Measurements from ENCODE around the gene EIF4H. TPM values are rescaled to one million over a fixed set of nuclear protein-coding genes. Genes with fewer than 3 reads are reported as not detected.

Gene EIF4H
- total and polyA plus RNA-seq, 9 of the 15 experiments (the other 6 are each of a cell fraction or from before 2014, with no cell fraction given): 11.0 to 435 (median 319) TPM

- Histone ChIP-seq H4K20me1 (replicated peaks; ENCODE audit: control insufficient read depth, insufficient read depth, low read length) (no peaks in the 10 kb centered on the region), H3K4me3 (no peak overlapping the region), H3K27ac (ENCODE audit: extremely low read depth, low read depth, low read length) (no peak overlapping the region), H3K27me3 (ENCODE audit: control insufficient read depth in 2 of 2, insufficient read depth in 2 of 2, low read length in 2 of 2) (no peaks in the 10 kb centered on the region), H3K4me1 (replicated peaks in 1 of 2; ENCODE audit: control insufficient read depth in 2 of 2, insufficient read depth in 2 of 2, low read length in 2 of 2) (no peaks in the 10 kb centered on the region; a peak in 3 of 5 replicates), H3K9ac (ENCODE audit: insufficient read depth in 1 of 2, low read depth in 2 of 2, low read length in 2 of 2) (no peak overlapping the region), H3K9me1 (ENCODE audit: control insufficient read depth, insufficient read depth, low read length) (no peaks in the 10 kb centered on the region), H3K9me3 (replicated peaks; ENCODE audit: control insufficient read depth, insufficient read depth, low read depth, low read length) (no peaks in the 10 kb centered on the region), H3K36me3 (ENCODE audit: control insufficient read depth, insufficient read depth, low read length) (no peaks in the 10 kb centered on the region), H3K4me2 (ENCODE audit: insufficient read depth, low read length) (no peak overlapping the region), H2AFZ (ENCODE audit: low read depth, low read length) (no peak overlapping the region), H3K79me2 (ENCODE audit: control insufficient read depth, insufficient read depth, low read length) (no peaks in the 10 kb centered on the region)
- BruUV-seq (replicated peaks): no TSS peak
- in situ Hi-C loops (cut with MboI) (no loop called here), intact Hi-C loops (cut with micrococcal nuclease) (no loop called here)
- no peak for FAIRE-seq
- WGBS (ENCODE audit: insufficient coverage, low coverage, missing lambda C conversion rate): 44% methylated on average over 16 of the region's 16 CpGs
- no peak for ATAC-seq
- ChIA-PET POLR2A (interaction anchor here (0.6 to 1.7 kb wide), 4 partner anchors 8 to 486 kb away, joined by 3 to 4 read pairs (median 4); no protein-coding TSS in a partner anchor), CTCF (ENCODE audit: low intra/inter-chr PET ratio) (no interaction called here)
- TF ChIP-seq PCBP1 (IDR thresholded peaks at IDR 0.05; ENCODE audit: low read depth, low read length, poor library complexity, severe bottlenecking) (no peak), E2F3 (CRISPR knock-in tag; IDR thresholded peaks at IDR 0.05) (no peak), MECOM (CRISPR knock-in tag; IDR thresholded peaks at IDR 0.05) (no peak)
- no peak for DNase-seq (ENCODE audit: extremely low read depth in 1 of 4, low spot score in 3 of 4)
Observed at GRCh38 chr7:74138945-74139843, 35.0 kb upstream of the EIF4H start.

- intact Hi-C loops (cut with micrococcal nuclease): no loop called here
- ATAC-seq: no peak
- POLR2A ChIA-PET: interaction anchor here (1.1 kb wide), 1 partner anchor 36 kb away, joined by 3 read pairs; no protein-coding TSS in a partner anchor
- Histone ChIP-seq H3K27ac (ENCODE audit: extremely low read depth, low read depth, low read length) (no peak overlapping the region), H3K9ac (ENCODE audit: insufficient read depth in 1 of 2, low read depth in 2 of 2, low read length in 2 of 2) (no peak overlapping the region), H3K9me3 (replicated peaks; ENCODE audit: control insufficient read depth, insufficient read depth, low read depth, low read length) (peaks cover 4% of the 10 kb centered on the region; the same call in 1 of the 2 replicates), H3K79me2 (ENCODE audit: control insufficient read depth, insufficient read depth, low read length) (no peaks in the 10 kb centered on the region), H3K4me1 (replicated peaks in 1 of 2; ENCODE audit: control insufficient read depth in 2 of 2, insufficient read depth in 2 of 2, low read length in 2 of 2) (no peaks in the 10 kb centered on the region; a peak in 2 of 5 replicates), H3K4me3 (no peak overlapping the region), H3K36me3 (ENCODE audit: control insufficient read depth, insufficient read depth, low read length) (no peaks in the 10 kb centered on the region), H3K9me1 (ENCODE audit: control insufficient read depth, insufficient read depth, low read length) (no peaks in the 10 kb centered on the region), H2AFZ (ENCODE audit: low read depth, low read length) (no peak overlapping the region), H3K27me3 (ENCODE audit: control insufficient read depth in 2 of 2, insufficient read depth in 2 of 2, low read length in 2 of 2) (no peaks in the 10 kb centered on the region), H3K4me2 (ENCODE audit: insufficient read depth, low read length) (no peak overlapping the region), H4K20me1 (replicated peaks; ENCODE audit: control insufficient read depth, insufficient read depth, low read length) (no peaks in the 10 kb centered on the region)
- in situ Hi-C loops (cut with MboI): no loop called here
- BruUV-seq (replicated peaks): no TSS peak
- CTCF ChIA-PET (ENCODE audit: low intra/inter-chr PET ratio): no interaction called here
- 0% methylated on average over 1 of the region's 1 CpG for WGBS (ENCODE audit: insufficient coverage, low coverage, missing lambda C conversion rate)
- DNase-seq (ENCODE audit: extremely low read depth in 1 of 4, low spot score in 3 of 4): no peak
- FAIRE-seq: no peak
- TF ChIP-seq ZNF197 (CRISPR knock-in tag; IDR thresholded peaks at IDR 0.05; ENCODE audit: low read depth) (no peak), FOXM1 (IDR thresholded peaks at IDR 0.05; ENCODE audit: low read depth) (no peak), FOXM1 (CRISPR knock-in tag; IDR thresholded peaks at IDR 0.05; ENCODE audit: low read depth) (no peak), SMARCA4 (IDR thresholded peaks at IDR 0.05) (no peak), ADNP (tag; IDR thresholded peaks at IDR 0.05) (no peak), ZNF445 (CRISPR knock-in tag; IDR thresholded peaks at IDR 0.05; ENCODE audit: low read depth) (no peak), MIER1 (IDR thresholded peaks at IDR 0.05; ENCODE audit: low read depth) (no peak), CBX2 (IDR thresholded peaks at IDR 0.05; ENCODE audit: insufficient read depth, low read length, poor library complexity, severe bottlenecking) (no peak), CREM (IDR thresholded peaks at IDR 0.05; ENCODE audit: low read depth) (no peak)
- TF ChIP-seq, protein P1, sequence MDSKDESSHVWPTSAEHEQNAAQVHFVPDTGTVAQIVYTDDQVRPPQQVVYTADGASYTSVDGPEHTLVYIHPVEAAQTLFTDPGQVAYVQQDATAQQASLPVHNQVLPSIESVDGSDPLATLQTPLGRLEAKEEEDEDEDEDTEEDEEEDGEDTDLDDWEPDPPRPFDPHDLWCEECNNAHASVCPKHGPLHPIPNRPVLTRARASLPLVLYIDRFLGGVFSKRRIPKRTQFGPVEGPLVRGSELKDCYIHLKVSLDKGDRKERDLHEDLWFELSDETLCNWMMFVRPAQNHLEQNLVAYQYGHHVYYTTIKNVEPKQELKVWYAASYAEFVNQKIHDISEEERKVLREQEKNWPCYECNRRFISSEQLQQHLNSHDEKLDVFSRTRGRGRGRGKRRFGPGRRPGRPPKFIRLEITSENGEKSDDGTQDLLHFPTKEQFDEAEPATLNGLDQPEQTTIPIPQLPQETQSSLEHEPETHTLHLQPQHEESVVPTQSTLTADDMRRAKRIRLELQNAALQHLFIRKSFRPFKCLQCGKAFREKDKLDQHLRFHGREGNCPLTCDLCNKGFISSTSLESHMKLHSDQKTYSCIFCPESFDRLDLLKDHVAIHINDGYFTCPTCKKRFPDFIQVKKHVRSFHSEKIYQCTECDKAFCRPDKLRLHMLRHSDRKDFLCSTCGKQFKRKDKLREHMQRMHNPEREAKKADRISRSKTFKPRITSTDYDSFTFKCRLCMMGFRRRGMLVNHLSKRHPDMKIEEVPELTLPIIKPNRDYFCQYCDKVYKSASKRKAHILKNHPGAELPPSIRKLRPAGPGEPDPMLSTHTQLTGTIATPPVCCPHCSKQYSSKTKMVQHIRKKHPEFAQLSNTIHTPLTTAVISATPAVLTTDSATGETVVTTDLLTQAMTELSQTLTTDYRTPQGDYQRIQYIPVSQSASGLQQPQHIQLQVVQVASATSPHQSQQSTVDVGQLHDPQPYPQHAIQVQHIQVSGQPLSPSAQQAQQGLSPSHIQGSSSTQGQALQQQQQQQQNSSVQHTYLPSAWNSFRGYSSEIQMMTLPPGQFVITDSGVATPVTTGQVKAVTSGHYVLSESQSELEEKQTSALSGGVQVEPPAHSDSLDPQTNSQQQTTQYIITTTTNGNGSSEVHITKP (IDR thresholded peaks at IDR 0.05; ENCODE audit: partially characterized antibody): no peak
Observed at GRCh38 chr7:74141705-74142104, 32.5 kb upstream of the EIF4H start.

Measured in K562 (cell line).